ENCODE measurements around the gene CP. TPM values are rescaled to one million over a fixed set of nuclear protein-coding genes. Genes with fewer than 3 reads are reported as not detected.
A peak's percentile ranks its signal among the peaks of the same experiment; 100 is the strongest.

Gene CP
- total and polyA plus RNA-seq, 3 experiments from 2014 or later: not detected

GRCh38 chr3:149170672-149171071 is 51.0 kb downstream of the CP start:
- Mint-ChIP-seq H3K27ac (no peak overlapping the region), H3K36me3 (peaks cover 13 to 77% (median 38%) of the 10 kb centered on the region in 3 donors), H3K27me3 (no peaks in the 10 kb centered on the region), H3K4me3 (no peak overlapping the region), H3K4me1 (peaks cover 14 to 21% (median 15%) of the 10 kb centered on the region in 3 donors), H3K9me3 (no peaks in the 10 kb centered on the region)
- Histone ChIP-seq H3K27me3 (ENCODE audit: insufficient read depth, low read length, poor library complexity, severe bottlenecking) (no peaks in the 10 kb centered on the region), H3K27ac (ENCODE audit: low read depth, low read length) (no peak overlapping the region), H3K9me3 (ENCODE audit: low read length) (no peaks in the 10 kb centered on the region), H3K36me3 (ENCODE audit: insufficient read depth, low read length) (peaks cover 15% of the 10 kb centered on the region), H3K4me3 (ENCODE audit: low read length) (no peak overlapping the region), H3K4me1 (ENCODE audit: insufficient read depth, low read length) (no peaks in the 10 kb centered on the region)
- ChIA-PET POLR2A (no interaction called here), CTCF (interaction anchor here (0.6 to 0.7 kb wide), 2 partner anchors 70 to 211 kb away, joined by 3 read pairs; no protein-coding TSS in a partner anchor)
- DNase-seq: no peak

DNA sequence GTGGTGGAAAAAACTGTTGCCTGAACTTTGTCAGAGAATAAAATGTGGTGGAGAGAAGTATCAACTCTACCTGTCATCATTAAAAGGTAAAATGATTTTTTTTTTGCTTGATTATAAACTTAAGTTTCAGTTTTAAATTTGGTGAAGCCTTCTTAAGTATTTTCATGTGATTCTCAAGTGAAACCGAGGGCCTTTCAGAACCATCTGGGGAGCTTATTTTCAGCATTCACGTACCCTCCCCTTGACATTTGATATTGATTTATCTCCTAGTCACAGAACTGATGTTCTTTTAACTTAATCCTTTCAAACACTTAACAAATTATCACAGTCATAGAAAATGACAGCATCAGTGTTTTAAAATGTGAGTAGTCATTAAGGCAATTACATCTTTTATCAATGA is 53.7 kb downstream of the CP start:
- H3K9me3 Mint-ChIP-seq: no peaks in the 10 kb centered on the region
- H3K4me3 Mint-ChIP-seq: no peak overlapping the region
- no peaks in the 10 kb centered on the region for H3K9me3 ChIP-seq (ENCODE audit: low read length)
- H3K4me1 ChIP-seq (ENCODE audit: insufficient read depth, low read length): no peaks in the 10 kb centered on the region
- no peak overlapping the region for H3K4me3 ChIP-seq (ENCODE audit: low read length)
- CTCF ChIA-PET: no interaction called here
- H3K4me1 Mint-ChIP-seq: peaks cover 0 to 8% (median 0%) of the 10 kb centered on the region in 3 donors
- no peak overlapping the region for H3K27ac ChIP-seq (ENCODE audit: low read depth, low read length)
- H3K36me3 ChIP-seq (ENCODE audit: insufficient read depth, low read length): peaks cover 16% of the 10 kb centered on the region
- peaks cover 14 to 87% (median 37%) of the 10 kb centered on the region in 3 donors for H3K36me3 Mint-ChIP-seq
- no peak for DNase-seq
- no peaks in the 10 kb centered on the region for H3K27me3 ChIP-seq (ENCODE audit: insufficient read depth, low read length, poor library complexity, severe bottlenecking)
- no peak overlapping the region for H3K27ac Mint-ChIP-seq
- H3K27me3 Mint-ChIP-seq: no peaks in the 10 kb centered on the region
- POLR2A ChIA-PET: no interaction called here

GRCh38 chr3:149163066-149163465 is 58.6 kb downstream of the CP start:
- H3K4me1 ChIP-seq (ENCODE audit: insufficient read depth, low read length): no peaks in the 10 kb centered on the region
- CTCF ChIA-PET: interaction anchor here (1.0 kb wide), 1 partner anchor 43 kb away, joined by 3 read pairs; no protein-coding TSS in a partner anchor
- peaks cover 8 to 85% (median 40%) of the 10 kb centered on the region in 3 donors for H3K36me3 Mint-ChIP-seq
- peak overlapping the region in 1 of 8 donors; percentile 56 for H3K27ac Mint-ChIP-seq
- no peak overlapping the region for H3K4me3 Mint-ChIP-seq
- no peaks in the 10 kb centered on the region for H3K9me3 Mint-ChIP-seq
- no peak overlapping the region for H3K27ac ChIP-seq (ENCODE audit: low read depth, low read length)
- POLR2A ChIA-PET: no interaction called here
- H3K27me3 ChIP-seq (ENCODE audit: insufficient read depth, low read length, poor library complexity, severe bottlenecking): no peaks in the 10 kb centered on the region
- H3K4me1 Mint-ChIP-seq: peaks cover 0 to 11% (median 3%) of the 10 kb centered on the region in 3 donors
- H3K27me3 Mint-ChIP-seq: peaks cover 0 to 1% of the 10 kb centered on the region in 2 donors
- H3K9me3 ChIP-seq (ENCODE audit: low read length): no peaks in the 10 kb centered on the region
- DNase-seq: no peak
- H3K36me3 ChIP-seq (ENCODE audit: insufficient read depth, low read length): peaks cover 4% of the 10 kb centered on the region
- H3K4me3 ChIP-seq (ENCODE audit: low read length): no peak overlapping the region

DNA sequence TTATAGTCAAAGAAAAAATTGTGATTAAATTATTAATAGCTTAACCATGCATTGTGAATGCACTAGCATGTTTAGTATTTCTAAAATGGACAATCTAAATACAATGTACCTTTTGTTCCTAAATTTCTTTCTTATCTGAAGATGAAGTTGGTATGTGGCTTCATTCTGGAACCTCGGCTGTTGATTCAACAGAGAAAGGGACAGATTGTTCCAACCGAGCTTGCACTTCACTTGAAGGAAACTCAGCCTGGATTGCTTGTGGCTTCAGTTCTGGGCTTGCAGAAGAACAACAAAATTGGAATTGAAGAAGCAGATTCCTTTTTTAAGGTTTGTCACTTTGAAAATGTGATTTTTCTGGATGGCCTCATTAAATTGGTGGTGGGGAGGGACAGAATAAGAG is 59.6 kb downstream of the CP start:
- Histone ChIP-seq H3K9me3 (ENCODE audit: low read length) (no peaks in the 10 kb centered on the region), H3K27ac (ENCODE audit: low read depth, low read length) (no peak overlapping the region), H3K36me3 (ENCODE audit: insufficient read depth, low read length) (peaks cover 14% of the 10 kb centered on the region), H3K4me3 (ENCODE audit: low read length) (no peak overlapping the region), H3K4me1 (ENCODE audit: insufficient read depth, low read length) (no peaks in the 10 kb centered on the region), H3K27me3 (ENCODE audit: insufficient read depth, low read length, poor library complexity, severe bottlenecking) (no peaks in the 10 kb centered on the region)
- no peak for DNase-seq
- peaks cover 6 to 84% (median 35%) of the 10 kb centered on the region in 3 donors for H3K36me3 Mint-ChIP-seq
- CTCF ChIA-PET: interaction anchor here (1.4 kb wide), 1 partner anchor 42 kb away, joined by 3 read pairs; no protein-coding TSS in a partner anchor
- no peak overlapping the region for H3K4me3 Mint-ChIP-seq
- POLR2A ChIA-PET: no interaction called here
- H3K27ac Mint-ChIP-seq: no peak overlapping the region
- peaks cover 0 to 1% of the 10 kb centered on the region in 2 donors for H3K27me3 Mint-ChIP-seq
- H3K4me1 Mint-ChIP-seq: peaks cover 0 to 11% (median 3%) of the 10 kb centered on the region in 3 donors
- H3K9me3 Mint-ChIP-seq: no peaks in the 10 kb centered on the region

DNA sequence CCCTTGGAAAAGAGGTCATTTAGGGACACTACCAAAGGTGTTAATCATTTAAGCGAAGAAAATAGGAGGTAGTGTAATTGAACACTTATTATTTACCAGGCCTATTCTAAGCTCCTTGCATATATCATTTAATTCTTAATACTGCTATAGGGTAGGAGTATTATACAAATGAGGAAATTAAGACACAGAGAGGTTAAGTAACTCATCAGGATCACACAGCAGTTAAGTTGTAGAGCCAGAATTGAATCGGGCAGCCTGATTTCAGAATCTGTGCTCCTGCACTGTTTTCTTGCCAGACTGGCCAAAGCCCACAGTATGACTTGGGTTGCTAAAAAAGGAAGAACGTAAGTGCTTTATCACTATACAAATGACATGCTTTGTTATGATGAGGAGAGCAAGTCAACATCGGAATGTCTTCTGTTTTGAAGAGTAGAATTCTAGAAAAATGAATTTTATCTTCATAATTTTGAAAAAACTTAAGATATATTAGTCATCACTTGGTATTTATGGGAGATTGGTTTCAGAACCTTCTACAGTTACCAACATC is 60.8 kb downstream of the CP start:
- CTCF ChIA-PET: interaction anchor here (1.5 kb wide), 1 partner anchor 31 kb away, joined by 4 read pairs; no protein-coding TSS in a partner anchor
- H3K27me3 Mint-ChIP-seq: peaks cover 0 to 1% of the 10 kb centered on the region in 2 donors
- Histone ChIP-seq H3K36me3 (ENCODE audit: insufficient read depth, low read length) (peaks cover 17% of the 10 kb centered on the region), H3K27ac (ENCODE audit: low read depth, low read length) (no peak overlapping the region), H3K4me3 (ENCODE audit: low read length) (no peak overlapping the region), H3K4me1 (ENCODE audit: insufficient read depth, low read length) (no peaks in the 10 kb centered on the region), H3K27me3 (ENCODE audit: insufficient read depth, low read length, poor library complexity, severe bottlenecking) (no peaks in the 10 kb centered on the region), H3K9me3 (ENCODE audit: low read length) (no peaks in the 10 kb centered on the region)
- H3K9me3 Mint-ChIP-seq: no peaks in the 10 kb centered on the region
- no peak for DNase-seq
- H3K4me3 Mint-ChIP-seq: no peak overlapping the region
- H3K36me3 Mint-ChIP-seq: peaks cover 4 to 84% (median 36%) of the 10 kb centered on the region in 3 donors
- H3K27ac Mint-ChIP-seq: peak overlapping the region in 1 of 8 donors; percentile 8
- POLR2A ChIA-PET: no interaction called here
- H3K4me1 Mint-ChIP-seq: peaks cover 0 to 11% (median 3%) of the 10 kb centered on the region in 3 donors

GRCh38 chr3:149153402-149153801 is 68.2 kb downstream of the CP start:
- H3K4me3 ChIP-seq (ENCODE audit: low read length): no peak overlapping the region
- Mint-ChIP-seq H3K9me3 (no peaks in the 10 kb centered on the region), H3K4me3 (no peak overlapping the region), H3K27me3 (no peaks in the 10 kb centered on the region), H3K27ac (peak overlapping the region in 5 of 8 donors; percentile 8 to 78 (median 59)), H3K36me3 (peaks cover 0 to 81% (median 26%) of the 10 kb centered on the region in 3 donors), H3K4me1 (peaks cover 21 to 33% (median 23%) of the 10 kb centered on the region in 3 donors)
- peaks cover 35% of the 10 kb centered on the region for H3K36me3 ChIP-seq (ENCODE audit: insufficient read depth, low read length)
- POLR2A ChIA-PET: no interaction called here
- DNase-seq: no peak
- no peaks in the 10 kb centered on the region for H3K27me3 ChIP-seq (ENCODE audit: insufficient read depth, low read length, poor library complexity, severe bottlenecking)
- H3K4me1 ChIP-seq (ENCODE audit: insufficient read depth, low read length): peaks cover 10% of the 10 kb centered on the region
- CTCF ChIA-PET: no interaction called here
- H3K27ac ChIP-seq (ENCODE audit: low read depth, low read length): no peak overlapping the region
- no peaks in the 10 kb centered on the region for H3K9me3 ChIP-seq (ENCODE audit: low read length)

DNA sequence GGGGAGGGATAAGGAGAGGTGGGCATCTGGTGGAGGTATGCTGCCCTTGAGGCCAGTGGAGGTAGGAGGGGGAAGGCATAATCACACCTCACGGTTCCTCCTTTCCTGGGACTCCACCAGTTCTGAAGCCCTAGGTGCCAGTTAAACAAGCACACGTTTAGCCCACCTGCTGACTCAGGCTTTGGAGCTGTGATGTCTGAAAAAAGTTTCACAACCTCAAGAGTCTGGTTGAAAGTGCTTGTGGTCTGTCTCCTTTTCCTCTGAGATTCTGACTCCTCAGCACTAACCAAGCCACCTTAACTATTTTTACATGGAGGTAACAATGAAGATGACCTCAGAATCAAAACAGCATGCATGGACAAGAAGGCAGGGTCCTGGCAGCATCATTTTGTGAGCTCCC is 69.2 kb downstream of the CP start:
- H3K4me3 ChIP-seq (ENCODE audit: low read length): no peak overlapping the region
- no peaks in the 10 kb centered on the region for H3K27me3 ChIP-seq (ENCODE audit: insufficient read depth, low read length, poor library complexity, severe bottlenecking)
- H3K4me1 ChIP-seq (ENCODE audit: insufficient read depth, low read length): peaks cover 10% of the 10 kb centered on the region
- Mint-ChIP-seq H3K27me3 (no peaks in the 10 kb centered on the region), H3K27ac (peak overlapping the region in 7 of 8 donors; percentile 39 to 86 (median 71)), H3K36me3 (peaks cover 0 to 75% (median 28%) of the 10 kb centered on the region in 3 donors), H3K9me3 (no peaks in the 10 kb centered on the region), H3K4me3 (no peak overlapping the region), H3K4me1 (peaks cover 21 to 33% (median 23%) of the 10 kb centered on the region in 3 donors)
- CTCF ChIA-PET: no interaction called here
- peak overlapping the region; percentile 9 for H3K27ac ChIP-seq (ENCODE audit: low read depth, low read length)
- POLR2A ChIA-PET: no interaction called here
- H3K9me3 ChIP-seq (ENCODE audit: low read length): no peaks in the 10 kb centered on the region
- DNase-seq: no peak
- peaks cover 29% of the 10 kb centered on the region for H3K36me3 ChIP-seq (ENCODE audit: insufficient read depth, low read length)

- CTCF ChIA-PET: no interaction called here
Observed at GRCh38 chr3:149151843-149152242, 69.8 kb downstream of the CP start.

More at GRCh38 chr3:149151843-149152242, 69.8 kb downstream of the CP start:
- DNase-seq: no peak
- Histone ChIP-seq H3K4me1 (ENCODE audit: insufficient read depth, low read length) (peaks cover 10% of the 10 kb centered on the region), H3K9me3 (ENCODE audit: low read length) (no peaks in the 10 kb centered on the region), H3K27ac (ENCODE audit: low read depth, low read length) (peak overlapping the region; percentile 9), H3K27me3 (ENCODE audit: insufficient read depth, low read length, poor library complexity, severe bottlenecking) (no peaks in the 10 kb centered on the region), H3K36me3 (ENCODE audit: insufficient read depth, low read length) (peaks cover 26% of the 10 kb centered on the region), H3K4me3 (ENCODE audit: low read length) (no peak overlapping the region)
- POLR2A ChIA-PET: no interaction called here
- Mint-ChIP-seq H3K4me3 (no peak overlapping the region), H3K27ac (peak overlapping the region in 6 of 8 donors; percentile 39 to 86 (median 69)), H3K9me3 (no peaks in the 10 kb centered on the region), H3K36me3 (peaks cover 0 to 72% (median 28%) of the 10 kb centered on the region in 3 donors), H3K27me3 (no peaks in the 10 kb centered on the region), H3K4me1 (peaks cover 21 to 33% (median 23%) of the 10 kb centered on the region in 3 donors)

Measured in CD8-positive, alpha-beta memory T cell (primary cell).